Kidney (tissue), 14 donors: Measurements from ENCODE around the gene SNRK. TPM values are rescaled to one million over a fixed set of nuclear protein-coding genes. Genes with fewer than 3 reads are reported as not detected.

Experiments
- DNase-seq, 5 donors: peaks; one replicate each; pipeline ENCODE4 v3.0.0-alpha.2; 2013 to 2020
- FAIRE-seq: peaks from 2 replicates; lab custom pipeline; 2012; peaks lifted over from hg19 to GRCh38; lab: Jason Lieb, UNC
- H3K27ac ChIP-seq, 2 donors: one replicate each; pipeline ENCODE4 v1.7.0; 2013; ENCODE audit warnings: low read depth in 2 of 2, low read length in 2 of 2, inconsistent platforms in 1 of 2
- H3K27me3 ChIP-seq: one replicate; pipeline ENCODE4 v1.7.1; 2013; ENCODE audit warnings: low read length, inconsistent platforms; ENCODE audit not compliant: control insufficient read depth, insufficient read depth
- H3K36me3 ChIP-seq, 3 donors: one replicate each; pipeline versions ENCODE4 v1.7.0 to v1.7.1; 2013; ENCODE audit warnings: low read length in 3 of 3, control low read depth in 1 of 3, inconsistent platforms in 1 of 3; ENCODE audit not compliant: insufficient read depth in 3 of 3, control insufficient read depth in 2 of 3
- H3K4me1 ChIP-seq, 3 donors: one replicate each; pipeline versions ENCODE4 v1.7.0 to v1.7.1; 2013; ENCODE audit warnings: low read length in 3 of 3, inconsistent platforms in 1 of 3, low read depth in 1 of 3; ENCODE audit not compliant: control insufficient read depth in 2 of 3, insufficient read depth in 2 of 3
- H3K4me3 ChIP-seq, 3 donors: one replicate each; pipeline versions ENCODE4 v1.7.0 to v1.8.1; 2013; ENCODE audit warnings: low read length in 3 of 3, control low read depth in 1 of 3, inconsistent platforms in 1 of 3
- H3K9ac ChIP-seq, 3 donors: one replicate each; pipeline versions ENCODE4 v1.7.0 to v1.7.1; 2013; ENCODE audit warnings: low read length in 3 of 3, control low read depth in 1 of 3, inconsistent platforms in 1 of 3
- H3K9me3 ChIP-seq, 3 donors: one replicate each; pipeline versions ENCODE4 v1.7.0 to v1.7.1; 2013; ENCODE audit warnings: low read length in 3 of 3, control low read depth in 1 of 3, inconsistent platforms in 1 of 3; ENCODE audit not compliant: control insufficient read depth in 2 of 3, insufficient read depth in 1 of 3
- intact Hi-C: fragments of 100-400 bp; cut with DNase I; formaldehyde crosslinking; loops from one replicate; pipeline ENCODE4 v1.11.1; 2022
- polyA plus RNA-seq: library from polyadenylated mRNA; stranded (reverse); fragments of 350-450 nt; fragmentation: Illumina TruSeq; extraction: RNeasy Lipid Tissue Mini Kit (QIAGEN cat#74804); gene quantifications from one replicate; pipeline ENCODE4 v1.2.3, GENCODE V29; 2014; ENCODE audit warnings: low read depth, low replicate concordance; ENCODE audit not compliant: insufficient read depth
- total RNA-seq: library from RNA; stranded (reverse); fragmentation: NEBNext Ultra II Directional; extraction: Animal tissue kit (Norgen Biotek cat#: 25700); gene quantifications from one replicate; pipeline ENCODE4 v1.2.1, GENCODE V29; 2021
- TF ChIP-seq, protein P1 (sequence below): IDR thresholded peaks from 3 replicates; pipeline ENCODE4 v1.5.1; 2012; ENCODE audit warnings: mild to moderate bottlenecking, moderate library complexity, borderline replicate concordance; ENCODE audit not compliant: insufficient read depth; ENCODE audit errors: extremely low read depth
- donor health status: control.
- donor health status: control.
- donor health status: control.
- donor health status: control.
- donor health status: control.
- donor health status: DM: yes; HTN: yes; CAD: no.
- donor health status: Normal renal cell carcinoma (clear cell type).

The SNRK gene
- total and polyA plus RNA-seq, 2 donors from 2014 or later, result 15.6 to 62.3 TPM

- TF ChIP-seq, protein P1, sequence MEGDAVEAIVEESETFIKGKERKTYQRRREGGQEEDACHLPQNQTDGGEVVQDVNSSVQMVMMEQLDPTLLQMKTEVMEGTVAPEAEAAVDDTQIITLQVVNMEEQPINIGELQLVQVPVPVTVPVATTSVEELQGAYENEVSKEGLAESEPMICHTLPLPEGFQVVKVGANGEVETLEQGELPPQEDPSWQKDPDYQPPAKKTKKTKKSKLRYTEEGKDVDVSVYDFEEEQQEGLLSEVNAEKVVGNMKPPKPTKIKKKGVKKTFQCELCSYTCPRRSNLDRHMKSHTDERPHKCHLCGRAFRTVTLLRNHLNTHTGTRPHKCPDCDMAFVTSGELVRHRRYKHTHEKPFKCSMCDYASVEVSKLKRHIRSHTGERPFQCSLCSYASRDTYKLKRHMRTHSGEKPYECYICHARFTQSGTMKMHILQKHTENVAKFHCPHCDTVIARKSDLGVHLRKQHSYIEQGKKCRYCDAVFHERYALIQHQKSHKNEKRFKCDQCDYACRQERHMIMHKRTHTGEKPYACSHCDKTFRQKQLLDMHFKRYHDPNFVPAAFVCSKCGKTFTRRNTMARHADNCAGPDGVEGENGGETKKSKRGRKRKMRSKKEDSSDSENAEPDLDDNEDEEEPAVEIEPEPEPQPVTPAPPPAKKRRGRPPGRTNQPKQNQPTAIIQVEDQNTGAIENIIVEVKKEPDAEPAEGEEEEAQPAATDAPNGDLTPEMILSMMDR, result no peak
- FAIRE-seq, result no peak
- intact Hi-C loops, result no loop called here
- H3K27ac ChIP-seq, result no peak overlapping the region
- no peaks in the 10 kb centered on the region for H3K9me3 ChIP-seq
- peaks cover 0 to 25% (median 20%) of the 10 kb centered on the region in 3 donors for H3K4me1 ChIP-seq
- no peaks in the 10 kb centered on the region for H3K27me3 ChIP-seq
- DNase-seq, result no peak
- H3K9ac ChIP-seq, result no peak overlapping the region
- H3K4me3 ChIP-seq, result no peak overlapping the region
- H3K36me3 ChIP-seq, result no peaks in the 10 kb centered on the region
These were observed 10.2 kb downstream of the SNRK start for GRCh38 chr3:43296565-43296964.

- intact Hi-C loops, result no loop called here
- peak overlapping the region in 1 of 3 donors; percentile 16 for H3K4me3 ChIP-seq
- H3K4me1 ChIP-seq, result peaks cover 0 to 25% (median 18%) of the 10 kb centered on the region in 3 donors
- H3K27me3 ChIP-seq, result no peaks in the 10 kb centered on the region
- peaks cover 0 to 3% (median 1%) of the 10 kb centered on the region in 3 donors for H3K36me3 ChIP-seq
- TF ChIP-seq, protein P1, result no peak
- no peak overlapping the region for H3K27ac ChIP-seq
- no peaks in the 10 kb centered on the region for H3K9me3 ChIP-seq
- H3K9ac ChIP-seq, result peak overlapping the region in 1 of 3 donors; percentile 31
- no peak for DNase-seq
- FAIRE-seq, result no peak
These were observed 12.0 kb downstream of the SNRK start for GRCh38 chr3:43298292-43298691.

DNA sequence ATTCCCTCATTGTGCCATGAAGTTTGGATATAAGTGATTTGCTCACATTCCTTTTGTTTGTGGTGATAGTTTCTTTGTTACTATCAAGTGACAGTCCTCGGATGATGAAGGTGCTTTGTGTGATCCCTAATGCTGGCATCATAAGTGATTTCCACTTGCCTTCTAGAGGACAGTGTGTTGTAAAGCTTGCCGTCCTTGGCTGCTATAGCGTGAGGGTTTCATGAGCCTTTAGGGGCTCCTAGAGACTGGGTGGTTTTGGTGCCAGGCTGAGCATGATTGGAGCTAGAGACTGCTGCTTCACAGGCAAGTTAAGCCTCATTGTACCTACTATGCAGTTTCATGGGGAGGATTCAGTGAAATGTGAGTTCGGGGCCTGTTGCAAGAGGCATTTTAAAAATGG lies 12.4 kb downstream of the SNRK start:
- no peaks in the 10 kb centered on the region for H3K9me3 ChIP-seq
- H3K4me1 ChIP-seq, result peaks cover 0 to 25% (median 18%) of the 10 kb centered on the region in 3 donors
- FAIRE-seq (no peak), DNase-seq (no peak)
- peaks cover 0 to 8% (median 4%) of the 10 kb centered on the region in 3 donors for H3K36me3 ChIP-seq
- intact Hi-C loops, result no loop called here
- H3K4me3 ChIP-seq, result peak overlapping the region in 1 of 3 donors; percentile 16
- TF ChIP-seq, protein P1, result no peak
- H3K9ac ChIP-seq, result no peak overlapping the region
- H3K27me3 ChIP-seq, result no peaks in the 10 kb centered on the region
- no peak overlapping the region for H3K27ac ChIP-seq
